ENCODE results near the gene XPR1. TPM values are rescaled to one million over a fixed set of nuclear protein-coding genes. Genes with fewer than 3 reads are reported as not detected.

XPR1 gene
- total RNA-seq, 1 donor from 2014 or later: 25.4 TPM

GRCh38 chr1:180863158-180863775 is 231.4 kb downstream of the XPR1 start:
- DNase-seq (ENCODE audit: low read depth): no peak
- no peaks in the 10 kb centered on the region for H3K27me3 ChIP-seq (ENCODE audit: control insufficient read depth, insufficient read depth, low read length)
- H3K36me3 ChIP-seq (ENCODE audit: control insufficient read depth, insufficient read depth, low read length): no peaks in the 10 kb centered on the region
- peak; percentile 60 for TF ChIP-seq CTCF (IDR thresholded peaks at IDR 0.05; ENCODE audit: insufficient read depth, low read length, poor library complexity, severe bottlenecking)
- H3K4me3 ChIP-seq (ENCODE audit: low read depth, low read length): no peak overlapping the region

DNA sequence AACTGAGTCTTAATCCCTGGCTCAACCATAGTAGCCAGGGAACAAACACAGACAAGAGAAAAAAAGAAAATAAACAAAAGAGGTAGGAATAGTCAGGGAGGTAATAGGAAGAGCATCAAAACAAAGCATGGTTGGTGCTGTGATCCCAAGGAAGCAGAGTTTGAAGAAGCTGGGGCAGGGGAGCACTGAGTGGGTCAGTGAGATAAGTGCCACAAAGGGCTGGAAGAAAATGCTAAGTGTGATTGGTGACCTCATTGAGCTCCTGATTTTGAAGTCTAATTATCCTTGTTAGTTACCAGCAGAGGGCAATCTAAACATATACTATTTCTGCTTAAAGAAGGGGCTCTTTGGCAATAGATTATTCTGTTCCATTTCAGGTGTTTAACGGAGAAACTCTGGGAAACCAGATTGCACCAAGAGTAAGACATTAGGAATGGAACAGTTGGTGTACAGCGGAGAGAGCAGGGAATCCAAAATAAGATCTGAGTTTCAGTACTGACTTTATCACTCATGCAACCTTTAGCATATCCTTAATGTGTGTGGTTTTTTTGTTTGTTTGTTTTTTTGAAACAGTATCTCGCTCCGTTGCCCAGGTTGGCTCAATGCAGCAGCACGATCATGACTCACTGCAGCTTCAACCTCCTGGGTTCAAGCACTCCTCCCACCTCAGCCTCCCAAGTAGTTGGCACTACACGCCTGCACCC is 250.1 kb downstream of the XPR1 start:
- Histone ChIP-seq H3K36me3 (ENCODE audit: control insufficient read depth, insufficient read depth, low read length) (no peaks in the 10 kb centered on the region), H3K27me3 (ENCODE audit: control insufficient read depth, insufficient read depth, low read length) (no peaks in the 10 kb centered on the region), H3K4me3 (ENCODE audit: low read depth, low read length) (no peak overlapping the region)
- DNase-seq (ENCODE audit: low read depth): peak; percentile 44
- peak; percentile 40 for TF ChIP-seq CTCF (IDR thresholded peaks at IDR 0.05; ENCODE audit: insufficient read depth, low read length, poor library complexity, severe bottlenecking)

DNA sequence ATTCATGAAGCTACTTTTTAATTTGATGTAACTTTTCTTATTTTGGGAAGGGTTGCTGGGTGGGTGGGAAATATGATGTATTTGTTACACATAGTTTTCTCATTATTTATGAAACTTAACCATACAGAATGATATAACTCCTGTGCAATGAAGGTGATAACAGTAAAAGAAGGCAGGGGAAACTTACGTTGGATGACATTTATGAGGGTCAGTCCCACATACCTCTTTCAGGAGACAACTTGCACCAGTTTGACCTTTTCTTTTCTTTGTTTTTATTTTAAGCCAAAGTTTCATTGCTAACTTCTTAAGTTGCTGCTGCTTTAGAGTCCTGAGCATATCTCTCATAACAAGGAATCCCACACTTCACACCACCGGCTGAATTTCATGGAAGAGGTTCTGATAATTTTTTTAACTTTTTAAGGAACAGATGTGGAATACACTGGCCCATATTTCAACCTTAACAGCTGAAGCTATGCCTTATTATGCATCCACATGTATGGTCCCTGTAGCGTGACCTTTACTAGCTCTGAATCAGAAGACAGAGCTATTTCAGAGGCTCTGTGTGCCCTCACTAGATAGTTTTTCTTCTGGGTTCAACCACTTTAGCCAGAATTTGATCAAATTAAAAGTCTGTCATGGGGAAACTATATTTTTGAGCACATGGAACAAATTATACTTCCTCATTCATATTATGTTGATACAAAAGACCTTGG is 252.9 kb downstream of the XPR1 start:
- H3K4me3 ChIP-seq (ENCODE audit: low read depth, low read length): no peak overlapping the region
- no peak for TF ChIP-seq CTCF (IDR thresholded peaks at IDR 0.05; ENCODE audit: insufficient read depth, low read length, poor library complexity, severe bottlenecking)
- no peaks in the 10 kb centered on the region for H3K27me3 ChIP-seq (ENCODE audit: control insufficient read depth, insufficient read depth, low read length)
- no peaks in the 10 kb centered on the region for H3K36me3 ChIP-seq (ENCODE audit: control insufficient read depth, insufficient read depth, low read length)
- DNase-seq (ENCODE audit: low read depth): no peak

- no peaks in the 10 kb centered on the region for H3K36me3 ChIP-seq (ENCODE audit: control insufficient read depth, insufficient read depth, low read length)
These were observed 254.5 kb downstream of the XPR1 start for GRCh38 chr1:180886338-180886737.

DNA sequence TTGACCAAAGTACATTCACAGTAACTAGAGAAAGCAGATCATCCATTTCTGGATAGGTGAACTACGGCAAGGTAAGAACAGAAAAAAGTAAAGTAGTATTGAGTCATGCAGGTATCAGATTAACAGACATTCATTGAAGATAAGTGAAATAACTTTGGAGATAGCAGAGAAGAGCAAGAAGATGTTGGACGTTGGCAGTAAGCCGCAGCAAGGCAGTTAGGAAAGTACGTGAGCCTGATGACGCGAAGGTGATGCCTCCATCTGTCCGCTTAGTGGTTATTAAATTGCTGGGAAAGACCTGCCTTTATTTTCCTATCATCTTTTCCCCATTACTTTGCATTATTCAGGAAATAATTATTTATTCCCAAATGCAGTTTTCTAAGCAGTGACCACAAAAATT is 256.0 kb downstream of the XPR1 start:
- Histone ChIP-seq H3K36me3 (ENCODE audit: control insufficient read depth, insufficient read depth, low read length) (no peaks in the 10 kb centered on the region), H3K27me3 (ENCODE audit: control insufficient read depth, insufficient read depth, low read length) (no peaks in the 10 kb centered on the region), H3K4me3 (ENCODE audit: low read depth, low read length) (no peak overlapping the region)
- no peak for DNase-seq (ENCODE audit: low read depth)
- no peak for TF ChIP-seq CTCF (IDR thresholded peaks at IDR 0.05; ENCODE audit: insufficient read depth, low read length, poor library complexity, severe bottlenecking)

More at GRCh38 chr1:180886338-180886737, 254.5 kb downstream of the XPR1 start:
- Histone ChIP-seq H3K4me3 (ENCODE audit: low read depth, low read length) (no peak overlapping the region), H3K27me3 (ENCODE audit: control insufficient read depth, insufficient read depth, low read length) (no peaks in the 10 kb centered on the region)
- no peak for DNase-seq (ENCODE audit: low read depth)
- no peak for TF ChIP-seq CTCF (IDR thresholded peaks at IDR 0.05; ENCODE audit: insufficient read depth, low read length, poor library complexity, severe bottlenecking)
